GM23248 (cell line): ENCODE results near the gene GPSM1. TPM values are rescaled to one million over a fixed set of nuclear protein-coding genes. Genes with fewer than 3 reads are reported as not detected.

Source experiments
- DNase-seq: peaks from one replicate; pipeline ENCODE4 v3.0.0-alpha.2; 2015
- H2AFZ ChIP-seq: fragments of 200-600 bp; sonication (generic); 2 replicates; pipeline ENCODE4 v1.6.1; 2016; ENCODE audit warnings: antibody characterized with exemption
- H3F3A ChIP-seq: fragments of 200-600 bp; sonication (generic); 2 replicates; pipeline ENCODE4 v1.6.1; 2016; ENCODE audit warnings: mild to moderate bottlenecking, antibody characterized with exemption, mixed run types; ENCODE audit not compliant: insufficient read depth
- H3K27ac ChIP-seq: fragments of 200-600 bp; sonication (generic); 2 replicates; pipeline ENCODE4 v1.5.1; 2016; ENCODE audit warnings: mild to moderate bottlenecking
- H3K27me3 ChIP-seq: fragments of 200-600 bp; sonication (generic); replicated peaks from 2 replicates; pipeline ENCODE4 v1.6.1; 2016; ENCODE audit warnings: mild to moderate bottlenecking; ENCODE audit not compliant: insufficient read depth
- H3K36me3 ChIP-seq: fragments of 200-600 bp; sonication (generic); 2 replicates; pipeline ENCODE4 v1.6.1; 2016; ENCODE audit warnings: low read depth, mild to moderate bottlenecking
- H3K4me1 ChIP-seq: fragments of 200-600 bp; sonication (generic); 2 replicates; pipeline ENCODE4 v1.6.1; 2016; ENCODE audit warnings: mild to moderate bottlenecking; ENCODE audit not compliant: insufficient read depth
- H3K4me2 ChIP-seq: fragments of 200-600 bp; sonication (generic); one replicate; pipeline ENCODE4 v1.6.1; 2016; ENCODE audit warnings: mild to moderate bottlenecking; ENCODE audit not compliant: unreplicated experiment
- H3K4me3 ChIP-seq: fragments of 200-600 bp; sonication (generic); 2 replicates; pipeline ENCODE4 v1.5.1; 2016; ENCODE audit warnings: mild to moderate bottlenecking
- H3K79me2 ChIP-seq: fragments of 200-600 bp; sonication (generic); 2 replicates; pipeline ENCODE4 v1.6.1; 2016; ENCODE audit warnings: mild to moderate bottlenecking; ENCODE audit not compliant: insufficient read depth
- H3K9ac ChIP-seq: fragments of 200-600 bp; sonication (generic); 2 replicates; pipeline ENCODE4 v1.6.1; 2016; ENCODE audit warnings: mild to moderate bottlenecking
- H3K9me2 ChIP-seq: fragments of 200-600 bp; sonication (generic); 2 replicates; pipeline ENCODE4 v1.6.1; 2016; ENCODE audit warnings: mixed run types, mild to moderate bottlenecking, moderate library complexity; ENCODE audit not compliant: insufficient read depth
- H3K9me3 ChIP-seq: fragments of 200-600 bp; sonication (generic); one replicate; pipeline ENCODE4 v1.6.1; 2017; ENCODE audit warnings: low read depth
- H4K20me1 ChIP-seq: fragments of 200-600 bp; sonication (generic); 2 replicates; pipeline ENCODE4 v1.6.0; 2016; ENCODE audit not compliant: insufficient read depth
- EZH2 ChIP-seq: fragments of 200-600 bp; sonication (generic); IDR thresholded peaks from 2 replicates; pipeline ENCODE4 v1.6.1; 2018; ENCODE audit warnings: antibody characterized with exemption, mild to moderate bottlenecking; ENCODE audit not compliant: insufficient read depth, poor library complexity, severe bottlenecking
- EZH2phosphoT487 ChIP-seq: fragments of 200-600 bp; sonication (generic); IDR thresholded peaks from 2 replicates; pipeline ENCODE4 v1.6.1; 2018; ENCODE audit warnings: antibody characterized with exemption, moderate library complexity, mild to moderate bottlenecking, low read depth; ENCODE audit not compliant: insufficient read depth
- WGBS, 2 experiments: methylation state at CpG; one replicate each; pipeline ENCODE4 v1.1.6; 2015 to 2017; ENCODE audit warnings: low lambda C conversion rate in 2 of 2, low coverage in 1 of 2; ENCODE audit errors: missing lambda C conversion rate in 2 of 2; 5-methylcytosine and 5-hydroxymethylcytosine counted together
- in situ Hi-C: fragments of 300-500 bp; cut with MboI; formaldehyde crosslinking; loops from 2 replicates; pipeline ENCODE4 v1.15.0; 2020
- polyA plus RNA-seq: library from polyadenylated mRNA; unstranded; fragments of >200 nt; fragmentation: Nextera tagmentation; extraction: Ambion mirVana; gene quantifications from 2 replicates; pipeline ENCODE4 v1.2.1, GENCODE V29; 2016
- total RNA-seq: library from RNA; depleted of rRNA; stranded (reverse); fragments of >200 nt; shearing (Covaris generic); gene quantifications from 2 replicates; pipeline ENCODE4 v1.2.3, GENCODE V29; 2014

The GPSM1 gene
- total and polyA plus RNA-seq, 2 experiments from 2014 or later: 13.7 to 57.1 TPM

GRCh38 chr9:136325358-136325757 lies 2.0 kb upstream of the GPSM1 start:
- Histone ChIP-seq H2AFZ (no peak overlapping the region), H3K9ac (peak overlapping the region; percentile 86; the same call in 1 of the 2 replicates)

GRCh38 chr9:136326061-136326760 lies 1.1 kb upstream of the GPSM1 start:
- Histone ChIP-seq H4K20me1 (no peaks in the 10 kb centered on the region), H3K4me2 (no peak overlapping the region), H3K27me3 (no peaks in the 10 kb centered on the region), H3K9me3 (no peaks in the 10 kb centered on the region), H3K9me2 (no peaks in the 10 kb centered on the region), H3K9ac (peak overlapping the region; percentile 86), H3K4me3 (peak overlapping the region; percentile 39), H3K27ac (peak overlapping the region; percentile 90), H3K4me1 (peaks cover 18% of the 10 kb centered on the region), H3F3A (peaks cover under 1% of the 10 kb centered on the region; the same call in 1 of the 2 replicates), H3K36me3 (no peaks in the 10 kb centered on the region), H2AFZ (peak overlapping the region; percentile 78), H3K79me2 (peaks cover 33% of the 10 kb centered on the region)
- DNase-seq: peak; percentile 79
- in situ Hi-C loops: no loop called here
- WGBS, 2 experiments: 24 to 25% methylated on average over 27 to 28 of the region's 28 CpGs
- no peak for TF ChIP-seq EZH2phosphoT487
- no peak for TF ChIP-seq EZH2

More at GRCh38 chr9:136325358-136325757, 2.0 kb upstream of the GPSM1 start:
- H3K27me3 ChIP-seq: no peaks in the 10 kb centered on the region
- H3K27ac ChIP-seq: no peak overlapping the region
- 92% methylated on average over 12 to 13 of the region's 13 CpGs for WGBS, 2 experiments
- TF ChIP-seq EZH2: no peak
- TF ChIP-seq EZH2phosphoT487: no peak
- peaks cover 18% of the 10 kb centered on the region for H3K4me1 ChIP-seq
- no peaks in the 10 kb centered on the region for H3K9me3 ChIP-seq
- in situ Hi-C loops: no loop called here
- H3K9me2 ChIP-seq: no peaks in the 10 kb centered on the region
- H3K4me2 ChIP-seq: no peak overlapping the region
- peaks cover 8% of the 10 kb centered on the region for H3F3A ChIP-seq
- no peaks in the 10 kb centered on the region for H3K36me3 ChIP-seq
- H3K79me2 ChIP-seq: peaks cover 25% of the 10 kb centered on the region
- DNase-seq: no peak
- H3K4me3 ChIP-seq: no peak overlapping the region
- H4K20me1 ChIP-seq: no peaks in the 10 kb centered on the region

DNA sequence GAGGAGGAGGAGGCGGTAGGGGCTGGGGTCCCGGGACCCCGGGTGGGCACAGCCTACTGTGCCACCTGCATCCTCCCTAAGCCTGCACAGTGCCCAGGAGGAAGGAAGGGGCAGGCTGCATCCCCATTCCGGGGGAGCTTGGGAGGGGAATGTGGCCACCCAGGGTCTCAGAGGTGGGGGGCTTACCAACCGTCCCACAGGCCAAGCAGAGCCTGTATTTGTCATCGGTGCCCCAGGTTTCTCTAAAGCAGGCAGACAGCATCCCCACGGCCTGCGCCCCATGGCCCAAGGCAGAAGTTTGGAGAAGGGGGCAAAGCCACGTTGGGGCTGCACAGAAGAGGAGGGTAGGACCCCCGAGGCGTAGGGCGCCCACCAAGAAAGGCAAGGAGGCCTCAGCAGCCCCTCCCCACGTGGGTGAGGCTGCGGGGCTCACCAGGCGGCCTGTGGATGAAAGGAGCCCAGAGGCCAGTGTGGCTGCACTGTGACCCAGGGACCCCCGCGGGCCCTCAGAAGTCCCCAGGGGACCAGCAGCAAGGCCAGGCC lies 507 bp upstream of the GPSM1 start:
- peak overlapping the region; percentile 39 for H3K4me3 ChIP-seq
- peaks cover 39% of the 10 kb centered on the region for H3K79me2 ChIP-seq
- TF ChIP-seq EZH2 (no peak), EZH2phosphoT487 (no peak)
- peak overlapping the region; percentile 78 for H2AFZ ChIP-seq
- peak; percentile 29 for DNase-seq
- 34 to 35% methylated on average over 15 of the region's 17 CpGs for WGBS, 2 experiments
- peaks cover 18% of the 10 kb centered on the region for H3K4me1 ChIP-seq
- peak overlapping the region; percentile 86 for H3K9ac ChIP-seq
- no peaks in the 10 kb centered on the region for H3K27me3 ChIP-seq
- no peak overlapping the region for H3K4me2 ChIP-seq
- no peaks in the 10 kb centered on the region for H4K20me1 ChIP-seq
- H3K9me2 ChIP-seq: no peaks in the 10 kb centered on the region
- peak overlapping the region; percentile 90 for H3K27ac ChIP-seq
- H3K9me3 ChIP-seq: no peaks in the 10 kb centered on the region
- no peaks in the 10 kb centered on the region for H3F3A ChIP-seq
- no peaks in the 10 kb centered on the region for H3K36me3 ChIP-seq
- in situ Hi-C loops: no loop called here

DNA sequence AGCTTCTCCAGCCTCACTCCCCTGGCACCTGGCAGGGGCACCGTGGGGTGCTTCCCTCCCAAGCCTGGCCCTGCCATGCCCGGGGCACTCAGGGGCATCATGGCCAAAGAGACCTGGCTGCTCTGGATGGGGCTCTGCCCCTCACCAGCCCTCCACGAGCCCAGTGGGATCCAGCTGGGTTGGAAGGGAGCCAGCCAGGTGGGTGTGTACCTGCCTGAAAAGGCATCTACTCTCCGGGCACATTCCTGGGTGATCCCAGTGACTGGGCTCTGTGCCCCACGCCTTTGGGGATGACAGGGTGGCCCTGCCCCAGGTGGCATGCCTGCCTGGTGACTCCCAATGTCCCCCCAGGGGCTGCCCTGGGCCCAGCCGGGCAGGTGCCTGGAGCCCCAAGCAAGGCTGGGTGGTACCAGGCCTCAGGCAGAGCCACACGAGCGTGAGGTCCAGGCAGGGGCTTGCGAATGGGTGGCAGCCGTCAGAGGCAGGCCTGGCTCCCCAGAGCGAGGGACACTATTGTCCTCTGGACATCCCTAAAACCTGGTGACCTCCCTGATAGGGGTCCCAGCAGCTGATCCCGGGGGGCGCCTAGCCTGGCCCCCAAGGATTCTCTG lies 777 bp downstream of the GPSM1 start:
- Histone ChIP-seq H3K4me1 (peaks cover 18% of the 10 kb centered on the region), H4K20me1 (no peaks in the 10 kb centered on the region), H3K9me2 (no peaks in the 10 kb centered on the region), H3K4me3 (peak overlapping the region; percentile 72), H3K9ac (peak overlapping the region; percentile 86), H3K27me3 (no peaks in the 10 kb centered on the region), H3K27ac (peak overlapping the region; percentile 59), H3K9me3 (no peaks in the 10 kb centered on the region), H3K36me3 (no peaks in the 10 kb centered on the region), H3K4me2 (peak overlapping the region; percentile 76), H3K79me2 (peaks cover 52% of the 10 kb centered on the region), H3F3A (no peaks in the 10 kb centered on the region), H2AFZ (no peak overlapping the region)
- WGBS, 2 experiments: 0% methylated on average over 7 to 12 of the region's 13 CpGs
- TF ChIP-seq EZH2phosphoT487: no peak
- no peak for TF ChIP-seq EZH2
- peak; percentile 44 for DNase-seq
- in situ Hi-C loops: no loop called here
